T-cell (primary cell): ENCODE data around the gene ZNF79. TPM values are rescaled to one million over a fixed set of nuclear protein-coding genes. Genes with fewer than 3 reads are reported as not detected.

Source experiments
- ATAC-seq, 4 experiments: fragments of 200-7000 bp in 3 of 4; fragments of 150-1000 bp in 1 of 4; cut with Tn5 transposase; replicated peaks in 1 of 4; 1 replicate in 3 of 4; 2 replicates in 1 of 4; pipeline ENCODE4 v1.10.0; 2021; ENCODE audit warnings: moderate library complexity in 3 of 4, mild to moderate bottlenecking in 2 of 4, moderate number of reproducible peaks in 1 of 4
- CTCF ChIA-PET, 2 donors: fragments of 300-600 bp; sonication (Branson Sonifier 250); formaldehyde crosslinking; loops; one replicate each; lab custom pipeline; 2022; ENCODE audit warnings: antibody characterized with exemption in 2 of 2; lab: Charles Lee
- POLR2A ChIA-PET, 2 donors: fragments of 300-600 bp; sonication (Branson Sonifier 250); formaldehyde crosslinking; loops; one replicate each; lab custom pipeline; 2022; ENCODE audit warnings: antibody characterized with exemption in 2 of 2; lab: Charles Lee
- DNase-seq, 35 experiments: peaks; one replicate each; pipeline versions ENCODE4 v3.0.0 to v3.0.0-alpha.2; 2013 to 2023
- H3K27ac ChIP-seq: one replicate; pipeline ENCODE4 v1.5.1; 2013; ENCODE audit warnings: low read length
- H3K27me3 ChIP-seq, 2 experiments: replicated peaks in 1 of 2; 1 replicate in 1 of 2; 2 replicates in 1 of 2; pipeline versions ENCODE4 v1.6.1 to v1.7.0; 2013; ENCODE audit warnings: low read length in 1 of 2, mixed read lengths in 1 of 2; ENCODE audit not compliant: control insufficient read depth in 2 of 2, insufficient read depth in 2 of 2; ENCODE audit errors: extremely low read depth in 1 of 2
- H3K36me3 ChIP-seq, 2 donors: 1 replicate in 1 of 2; 2 replicates in 1 of 2; pipeline versions ENCODE4 v1.6.1 to v1.7.0; 2013; ENCODE audit warnings: low read length in 1 of 2; ENCODE audit not compliant: control insufficient read depth in 2 of 2, insufficient read depth in 1 of 2; ENCODE audit errors: extremely low read depth in 1 of 2
- H3K4me1 ChIP-seq, 2 experiments: 1 replicate in 1 of 2; 2 replicates in 1 of 2; pipeline versions ENCODE4 v1.6.1 to v1.7.0; 2013; ENCODE audit warnings: low read length in 2 of 2, mixed read lengths in 1 of 2; ENCODE audit not compliant: insufficient read depth in 2 of 2, control insufficient read depth in 1 of 2; ENCODE audit errors: extremely low read depth in 1 of 2
- H3K4me3 ChIP-seq, 2 donors: 1 replicate in 1 of 2; 2 replicates in 1 of 2; pipeline versions ENCODE4 v1.5.1 to v1.7.0; 2013; ENCODE audit warnings: mild to moderate bottlenecking in 2 of 2, low read length in 1 of 2, moderate library complexity in 1 of 2; ENCODE audit not compliant: control insufficient read depth in 1 of 2; ENCODE audit errors: extremely low read depth in 1 of 2
- H3K9me3 ChIP-seq: 2 replicates; pipeline ENCODE4 v1.7.0; 2013
- H3K27ac Mint-ChIP-seq, 2 donors: one replicate each; pipeline ENCODE4 v1.8.0; 2020 to 2021; ENCODE audit warnings: mild to moderate bottlenecking in 2 of 2, mixed read lengths in 2 of 2
- H3K27me3 Mint-ChIP-seq, 2 donors: one replicate each; pipeline ENCODE4 v1.8.0; 2021 to 2022; ENCODE audit warnings: mixed read lengths in 2 of 2
- H3K36me3 Mint-ChIP-seq: one replicate; pipeline ENCODE4 v1.8.0; 2021; ENCODE audit warnings: mixed read lengths
- H3K4me1 Mint-ChIP-seq, 3 donors: one replicate each; pipeline ENCODE4 v1.8.0; 2020 to 2022; ENCODE audit warnings: mixed read lengths in 3 of 3, mild to moderate bottlenecking in 1 of 3
- H3K4me3 Mint-ChIP-seq, 3 donors: one replicate each; pipeline ENCODE4 v1.8.0; 2020 to 2022; ENCODE audit warnings: mild to moderate bottlenecking in 3 of 3, mixed read lengths in 3 of 3, moderate library complexity in 3 of 3
- H3K9me3 Mint-ChIP-seq, 3 donors: one replicate each; pipeline ENCODE4 v1.8.0; 2020 to 2022; ENCODE audit warnings: mixed read lengths in 3 of 3
- WGBS: methylation state at CpG from one replicate; pipeline ENCODE4 v1.1.5; 2013; ENCODE audit warnings: missing lambda C conversion rate; ENCODE audit not compliant: insufficient coverage; 5-methylcytosine and 5-hydroxymethylcytosine counted together
- total RNA-seq, 35 experiments: library from RNA in 6 of 35; stranded (reverse) in 6 of 35; fragments of 120-200 nt in 1 of 35; gene quantifications; one replicate each; pipeline versions ENCODE4 v1.2.1 to v1.2.4 and lab custom pipeline; 2013 to 2026

ZNF79 gene
- total RNA-seq (10 to 100 TPM in 3 of 5 donors, 1 to 10 TPM in 2; 7.2 to 20.2 (median 17.3) TPM), total RNA-seq (lab: John Stamatoyannopoulos, UW) (7.2 to 28.8 (median 22.1) reads per million in 29 experiments)
- 11.2 TPM for total RNA-seq (2013)

DNA sequence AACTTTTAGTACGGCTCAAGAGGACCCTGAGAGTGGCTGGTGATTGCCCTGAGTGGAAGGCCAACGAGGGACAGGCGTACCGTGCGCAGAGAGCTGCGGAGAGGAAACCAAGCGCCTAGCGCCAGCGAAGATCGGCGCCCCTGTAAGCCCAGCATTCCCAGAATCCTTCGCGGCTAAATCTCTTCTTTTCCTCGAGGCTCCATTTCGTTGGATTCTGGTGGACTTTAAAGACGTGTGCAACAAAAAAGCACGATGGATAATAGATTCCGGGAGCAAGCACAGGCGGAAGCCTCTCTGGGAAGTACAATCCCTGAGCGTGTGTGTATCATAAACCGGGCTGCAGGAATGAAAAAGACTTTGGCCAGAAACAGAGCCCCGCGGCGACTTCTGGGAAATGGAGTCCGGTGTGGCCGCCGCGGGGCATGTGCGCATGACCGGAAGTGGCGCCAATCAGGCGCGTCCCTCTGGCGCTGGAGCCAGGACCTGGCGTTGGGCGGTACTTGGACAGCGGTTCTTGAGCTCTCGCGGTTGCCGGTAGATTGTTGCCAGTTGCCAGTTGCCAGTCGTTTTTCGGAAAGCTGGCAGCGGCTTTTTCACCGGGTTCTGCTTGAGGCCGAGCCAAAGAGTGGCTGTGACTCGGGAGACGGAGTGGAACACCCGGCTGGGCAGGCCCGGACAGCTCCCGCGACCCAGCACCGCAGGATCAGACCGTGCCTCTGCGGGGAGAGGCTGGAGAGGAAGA, at the start of gene ZNF79:
TSS of gene ZNF79 (plus strand) at position 449 of the 742 bp plus-strand sequence. CDS start 406 bp downstream, outside the sequence.
- H3K27me3 Mint-ChIP-seq = no peaks in the 10 kb centered on the region
- no peaks in the 10 kb centered on the region for H3K9me3 Mint-ChIP-seq
- Histone ChIP-seq H3K27ac (peak within 1 kb of the TSS; percentile 55), H3K9me3 (no peaks in the 10 kb centered on the region), H3K4me3 (peak within 1 kb of the TSS; percentile 91 to 96), H3K36me3 (peaks cover 4 to 11% of the 10 kb centered on the region in 2 donors), H3K4me1 (peaks cover 4 to 32% of the 10 kb centered on the region in 2 experiments), H3K27me3 (no peaks in the 10 kb centered on the region)
- ATAC-seq (peak; percentile 92 to 94 (median 93)), DNase-seq (peak; percentile 76 to 93 (median 86))
- CTCF ChIA-PET = interaction anchor here in 1 of 2 donors (0.6 kb wide), 1 partner anchor 26 kb away, joined by 3 read pairs; the partner anchor contains the start of gene RPL12
- POLR2A ChIA-PET = interaction anchor here in 1 of 2 donors (0.6 to 1.0 kb wide), 3 partner anchors 15 to 27 kb away, joined by 3 to 4 read pairs (median 3); partner anchors contain the start of genes RPL12 and SLC2A8
- peak within 1 kb of the TSS; percentile 95 to 98 for H3K27ac Mint-ChIP-seq
- peak within 1 kb of the TSS; percentile 99 to 100 (median 99) for H3K4me3 Mint-ChIP-seq
- under 1% methylated on average over 54 of the region's 54 CpGs for WGBS
- peaks cover 12% of the 10 kb centered on the region for H3K36me3 Mint-ChIP-seq
- peaks cover 52 to 57% (median 53%) of the 10 kb centered on the region in 3 donors for H3K4me1 Mint-ChIP-seq

DNA sequence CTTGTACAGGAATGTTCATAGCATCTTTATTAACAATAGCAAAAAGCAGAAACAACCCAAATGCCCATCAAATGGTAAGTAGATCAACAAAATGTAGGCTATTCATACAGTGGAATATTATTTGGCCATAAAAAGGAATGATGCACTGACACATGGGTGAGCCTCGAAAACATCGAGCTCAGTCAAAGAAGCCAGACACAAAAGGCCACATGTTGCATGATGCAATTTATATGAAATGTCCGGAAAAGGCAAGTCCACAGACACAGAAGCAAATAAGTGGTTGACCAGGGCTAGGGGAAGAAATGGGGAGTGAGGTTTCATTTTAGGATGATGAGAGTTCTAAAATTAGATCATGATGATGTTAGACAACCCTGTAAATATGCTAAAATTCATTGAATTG, 43.7 kb upstream of the ZNF79 start:
- H3K36me3 Mint-ChIP-seq = no peaks in the 10 kb centered on the region
- ATAC-seq = no peak
- H3K36me3 ChIP-seq = no peaks in the 10 kb centered on the region
- DNase-seq = no peak
- no peaks in the 10 kb centered on the region for H3K4me1 ChIP-seq
- H3K9me3 ChIP-seq = peaks cover 2% of the 10 kb centered on the region
- 95% methylated on average over 3 of the region's 3 CpGs for WGBS
- POLR2A ChIA-PET = no interaction called here
- no peak overlapping the region for H3K27ac ChIP-seq
- peaks cover 57 to 77% of the 10 kb centered on the region in 2 donors for H3K27me3 Mint-ChIP-seq
- H3K4me3 Mint-ChIP-seq = no peak overlapping the region
- peaks cover 0 to 10% (median 0%) of the 10 kb centered on the region in 3 donors for H3K9me3 Mint-ChIP-seq
- H3K4me1 Mint-ChIP-seq = peaks cover 0 to 2% (median 0%) of the 10 kb centered on the region in 3 donors
- no peak overlapping the region for H3K27ac Mint-ChIP-seq
- H3K4me3 ChIP-seq = no peak overlapping the region
- H3K27me3 ChIP-seq = peaks cover 7 to 68% of the 10 kb centered on the region in 2 experiments
- CTCF ChIA-PET = no interaction called here

DNA sequence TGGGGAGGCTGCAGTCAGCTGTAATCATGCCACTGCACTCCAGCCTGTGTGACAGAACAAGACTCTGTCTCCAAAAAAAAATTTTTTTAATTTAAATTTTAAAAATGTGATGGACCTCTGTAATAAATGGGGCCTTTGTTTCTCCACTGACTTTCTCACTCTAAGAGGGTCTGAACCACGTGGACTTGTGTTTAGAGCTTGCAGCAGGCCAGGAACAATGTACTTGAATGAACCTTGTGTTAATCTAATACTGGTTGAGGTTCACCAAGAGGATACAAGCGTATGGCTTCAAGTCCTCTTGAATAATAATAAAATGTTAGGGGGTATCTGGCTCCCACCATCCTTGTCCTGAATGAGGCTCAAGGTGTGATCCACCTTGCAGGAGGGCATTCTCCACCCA, 41.6 kb upstream of the ZNF79 start:
- Mint-ChIP-seq H3K4me3 (no peak overlapping the region), H3K27ac (no peak overlapping the region), H3K9me3 (peaks cover 0 to 10% (median 0%) of the 10 kb centered on the region in 3 donors), H3K27me3 (peaks cover 61 to 77% of the 10 kb centered on the region in 2 donors), H3K4me1 (peaks cover 6 to 18% (median 7%) of the 10 kb centered on the region in 3 donors), H3K36me3 (no peaks in the 10 kb centered on the region)
- POLR2A ChIA-PET = no interaction called here
- H3K27me3 ChIP-seq = peaks cover 5 to 76% of the 10 kb centered on the region in 2 experiments
- CTCF ChIA-PET = no interaction called here
- no CpG with 5 or more reads among the region's 2 CpGs for WGBS
- H3K4me1 ChIP-seq = peaks cover 0 to 8% of the 10 kb centered on the region in 2 experiments
- ATAC-seq (no peak), DNase-seq (no peak)
- peaks cover 2% of the 10 kb centered on the region for H3K9me3 ChIP-seq
- H3K36me3 ChIP-seq = no peaks in the 10 kb centered on the region
- no peak overlapping the region for H3K4me3 ChIP-seq
- no peak overlapping the region for H3K27ac ChIP-seq

DNA sequence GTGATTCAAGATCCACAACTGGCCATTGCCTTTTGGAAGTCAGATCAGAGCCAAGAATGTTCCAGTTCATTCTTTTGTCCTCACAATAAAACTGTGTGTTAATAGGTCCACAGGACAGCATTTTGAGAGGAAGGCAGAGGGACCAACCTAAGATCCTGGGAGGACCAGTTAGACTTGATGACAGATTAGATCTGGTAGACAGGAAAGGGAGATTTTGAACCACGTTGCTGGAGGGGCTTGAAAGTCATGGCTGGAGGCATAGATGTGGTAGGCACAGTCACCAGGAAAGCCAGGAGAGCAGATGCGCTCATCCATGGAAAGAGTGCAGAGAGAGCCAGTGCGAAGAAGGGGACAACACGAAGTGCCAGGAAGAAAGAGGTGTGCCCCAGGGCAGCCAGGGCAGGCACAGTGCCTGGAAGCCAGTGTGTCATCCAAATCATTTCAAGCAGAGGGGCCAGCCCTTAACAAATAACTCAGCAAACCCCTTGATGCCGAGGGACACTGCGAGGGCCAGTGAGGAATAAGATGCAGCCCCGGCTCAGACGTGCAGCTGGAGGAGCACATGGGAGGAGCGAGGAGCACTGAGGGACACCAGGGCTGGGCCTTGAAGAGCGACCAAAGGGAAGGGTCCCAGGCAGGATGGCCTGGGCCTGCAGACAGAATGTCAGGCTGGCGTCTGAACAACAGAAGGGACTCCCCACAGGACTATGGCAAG, 40.0 kb upstream of the ZNF79 start:
- peaks cover 11 to 24% of the 10 kb centered on the region in 2 experiments for H3K4me1 ChIP-seq
- H3K27me3 Mint-ChIP-seq = peaks cover 58 to 74% of the 10 kb centered on the region in 2 donors
- ChIA-PET POLR2A (no interaction called here), CTCF (no interaction called here)
- H3K4me3 Mint-ChIP-seq = no peak overlapping the region
- peak in 1 of 35 experiments; percentile 2 for DNase-seq
- no peak overlapping the region for H3K4me3 ChIP-seq
- H3K36me3 Mint-ChIP-seq = no peaks in the 10 kb centered on the region
- H3K27ac Mint-ChIP-seq = no peak overlapping the region
- H3K36me3 ChIP-seq = no peaks in the 10 kb centered on the region
- no peak overlapping the region for H3K27ac ChIP-seq
- WGBS = 81% methylated on average over 11 of the region's 11 CpGs
- peaks cover 5 to 69% of the 10 kb centered on the region in 2 experiments for H3K27me3 ChIP-seq
- peaks cover 0 to 8% (median 0%) of the 10 kb centered on the region in 3 donors for H3K9me3 Mint-ChIP-seq
- H3K4me1 Mint-ChIP-seq = peaks cover 21 to 32% (median 21%) of the 10 kb centered on the region in 3 donors
- no peak for ATAC-seq
- peaks cover 2% of the 10 kb centered on the region for H3K9me3 ChIP-seq

DNA sequence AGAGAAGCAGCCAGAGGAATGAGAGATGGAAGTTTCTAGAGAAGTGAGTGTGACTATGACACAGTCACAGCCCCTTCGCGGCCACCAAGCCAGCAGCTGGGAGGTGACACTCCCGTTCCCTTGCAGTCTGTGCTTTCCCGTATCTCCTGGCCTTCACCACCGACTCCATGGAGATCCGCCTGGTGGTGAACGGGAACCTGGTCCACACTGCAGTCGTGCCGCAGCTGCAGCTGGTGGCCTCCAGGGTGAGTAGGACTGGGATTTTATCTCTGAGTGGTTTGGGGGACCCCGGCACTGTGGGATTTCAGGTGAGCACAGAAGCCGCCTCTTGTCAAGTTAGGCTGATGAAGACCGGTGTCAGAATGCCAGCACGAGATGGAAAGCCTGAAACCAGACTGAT, 39.3 kb upstream of the ZNF79 start:
- 89% methylated on average over 12 of the region's 13 CpGs for WGBS
- H3K9me3 ChIP-seq = peaks cover 2% of the 10 kb centered on the region
- peaks cover 5 to 72% of the 10 kb centered on the region in 2 experiments for H3K27me3 ChIP-seq
- H3K4me1 ChIP-seq = peaks cover 14 to 30% of the 10 kb centered on the region in 2 experiments
- Mint-ChIP-seq H3K27ac (no peak overlapping the region), H3K27me3 (peaks cover 54 to 73% of the 10 kb centered on the region in 2 donors), H3K4me3 (no peak overlapping the region), H3K4me1 (peaks cover 24 to 35% (median 26%) of the 10 kb centered on the region in 3 donors), H3K9me3 (peaks cover 0 to 4% (median 0%) of the 10 kb centered on the region in 3 donors), H3K36me3 (no peaks in the 10 kb centered on the region)
- no peak overlapping the region for H3K27ac ChIP-seq
- ATAC-seq (no peak), DNase-seq (no peak)
- no peak overlapping the region for H3K4me3 ChIP-seq
- ChIA-PET CTCF (interaction anchor here in 1 of 2 donors (0.5 kb wide), 1 partner anchor 18 kb away, joined by 8 read pairs; no protein-coding TSS in a partner anchor), POLR2A (no interaction called here)
- H3K36me3 ChIP-seq = no peaks in the 10 kb centered on the region

DNA sequence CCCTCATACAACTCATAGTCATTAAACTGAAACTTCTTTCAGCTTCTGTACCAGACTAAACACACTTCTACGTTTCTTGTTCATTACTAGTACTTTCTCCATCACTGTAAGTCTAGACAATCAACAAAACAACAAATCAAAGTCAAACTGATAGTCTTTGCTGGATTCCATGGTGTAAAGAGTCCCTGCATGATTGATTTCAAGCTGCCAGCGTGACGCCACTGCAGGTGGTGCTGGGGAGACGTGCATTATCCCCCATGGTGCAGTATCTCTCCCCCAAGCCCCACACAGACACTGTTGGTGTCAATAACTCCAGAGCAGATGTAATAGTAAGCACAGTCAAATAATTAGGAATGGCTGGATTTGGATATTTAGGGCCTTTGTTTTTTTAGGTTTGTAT, 37.9 kb upstream of the ZNF79 start:
- WGBS = no CpG with 5 or more reads among the region's 4 CpGs
- H3K27ac Mint-ChIP-seq = no peak overlapping the region
- peaks cover 53 to 75% of the 10 kb centered on the region in 2 donors for H3K27me3 Mint-ChIP-seq
- ATAC-seq (no peak), DNase-seq (no peak)
- CTCF ChIA-PET = no interaction called here
- no peaks in the 10 kb centered on the region for H3K9me3 Mint-ChIP-seq
- H3K9me3 ChIP-seq = no peaks in the 10 kb centered on the region
- H3K27ac ChIP-seq = no peak overlapping the region
- no peak overlapping the region for H3K4me3 ChIP-seq
- no peaks in the 10 kb centered on the region for H3K36me3 ChIP-seq
- H3K27me3 ChIP-seq = peaks cover 3 to 74% of the 10 kb centered on the region in 2 experiments
- no peak overlapping the region for H3K4me3 Mint-ChIP-seq
- POLR2A ChIA-PET = no interaction called here
- peaks cover 28 to 41% (median 30%) of the 10 kb centered on the region in 3 donors for H3K4me1 Mint-ChIP-seq
- H3K36me3 Mint-ChIP-seq = no peaks in the 10 kb centered on the region
- H3K4me1 ChIP-seq = peaks cover 14 to 37% of the 10 kb centered on the region in 2 experiments
